Panc1 (cell line): ENCODE results near the gene PTPMT1. TPM values are rescaled to one million over a fixed set of nuclear protein-coding genes. Genes with fewer than 3 reads are reported as not detected.
A peak's percentile ranks its signal among the peaks of the same experiment; 100 is the strongest.

Experiments
- ATAC-seq: fragments of 200-7000 bp; cut with Tn5 transposase; 2 replicates; pipeline ENCODE4 v1.9.1; 2020; ENCODE audit warnings: mild to moderate bottlenecking, moderate library complexity
- BruUV-seq: library from RNA; stranded (reverse); fragments of 400-500 nt; replicated peaks from 2 replicates; lab custom pipeline; 2021; lab: Mats Ljungman, UMichigan
- CTCF ChIA-PET: fragments of 300-600 bp; sonication (Branson Sonifier 250); formaldehyde crosslinking; loops from one replicate; lab custom pipeline; 2022; ENCODE audit warnings: antibody characterized with exemption; lab: Charles Lee
- POLR2A ChIA-PET: fragments of 300-600 bp; sonication (Branson Sonifier 250); formaldehyde crosslinking; loops from one replicate; lab custom pipeline; 2022; ENCODE audit warnings: antibody characterized with exemption; lab: Charles Lee
- DNase-seq: peaks from one replicate; pipeline ENCODE4 v3.0.0-alpha.2; 2010; ENCODE audit warnings: low read depth, low spot score
- H3K27ac ChIP-seq: 2 replicates; pipeline ENCODE4 v1.5.1; 2011; ENCODE audit warnings: mild to moderate bottlenecking, low read length, inconsistent platforms
- H3K27me3 ChIP-seq: fragments of 200-500 bp; sonication (Bioruptor generic); 2 replicates; pipeline ENCODE4 v1.6.0; 2014; ENCODE audit warnings: low read length, inconsistent platforms; ENCODE audit not compliant: control insufficient read depth, insufficient read depth
- H3K36me3 ChIP-seq: fragments of 200-500 bp; sonication (Bioruptor generic); 2 replicates; pipeline ENCODE4 v1.5.1; 2014; ENCODE audit warnings: inconsistent platforms, mild to moderate bottlenecking, low read length, moderate library complexity; ENCODE audit not compliant: control insufficient read depth, insufficient read depth
- H3K4me1 ChIP-seq: 2 replicates; pipeline ENCODE4 v1.5.1; 2011; ENCODE audit warnings: inconsistent platforms, mild to moderate bottlenecking, low read length, moderate library complexity; ENCODE audit not compliant: control insufficient read depth, insufficient read depth
- H3K4me3 ChIP-seq, 2 experiments: 2 replicates each; pipeline ENCODE4 v1.5.1; 2011 to 2012; ENCODE audit warnings: low read depth in 2 of 2, low read length in 2 of 2, mild to moderate bottlenecking in 2 of 2, inconsistent platforms in 1 of 2, moderate library complexity in 1 of 2
- H3K9me3 ChIP-seq: fragments of 200-500 bp; sonication (Bioruptor generic); 2 replicates; pipeline ENCODE4 v1.5.1; 2014; ENCODE audit warnings: low read depth, mild to moderate bottlenecking, inconsistent platforms, low read length, moderate library complexity; ENCODE audit not compliant: control insufficient read depth, insufficient read depth
- POLR2AphosphoS5 ChIP-seq: IDR thresholded peaks from 2 replicates; pipeline ENCODE4 v1.6.1; 2012; ENCODE audit warnings: mild to moderate bottlenecking, low read depth, low read length, moderate library complexity
- REST ChIP-seq, 2 experiments: IDR thresholded peaks; 2 replicates each; pipeline ENCODE4 v1.6.1; 2011 to 2012; ENCODE audit warnings: low read depth in 2 of 2, control low read depth in 1 of 2, low read length in 1 of 2, mild to moderate bottlenecking in 1 of 2, moderate library complexity in 1 of 2; ENCODE audit not compliant: insufficient read depth in 1 of 2
- SIN3A ChIP-seq: IDR thresholded peaks from 2 replicates; pipeline ENCODE4 v1.6.1; 2012; ENCODE audit warnings: low read depth, mild to moderate bottlenecking, low read length, moderate library complexity, borderline replicate concordance; ENCODE audit not compliant: insufficient read depth
- TCF7L2 ChIP-seq: IDR thresholded peaks from 2 replicates; pipeline ENCODE4 v1.6.1; 2011; ENCODE audit warnings: mild to moderate bottlenecking, low read depth, low read length, inconsistent platforms
- in situ Hi-C: cut with HindIII; loops from 2 replicates; pipeline ENCODE4 v1.10.0; 2016; ENCODE audit warnings: low sequenced_read_pairs, low pct_unique_long_range_greater_than_20kb
- intact Hi-C: fragments of 100-400 bp; cut with micrococcal nuclease; formaldehyde crosslinking; loops from one replicate; pipeline ENCODE4 v1.10.0; 2022; ENCODE audit not compliant: unreplicated experiment
- total RNA-seq: library from RNA; stranded (reverse); gene quantifications from one replicate; pipeline ENCODE4 v1.2.1, GENCODE V29; 2021; ENCODE audit not compliant: unreplicated experiment
- TF ChIP-seq, protein P1 (sequence below): fragments of 450-650 bp; IDR thresholded peaks from 2 replicates; pipeline ENCODE4 v1.5.1; 2017; ENCODE audit warnings: mild to moderate bottlenecking

PTPMT1 gene
- total RNA-seq, 1 experiment from 2014 or later: 81.0 TPM

GRCh38 chr11:47583844-47584243 lies 18.4 kb downstream of the PTPMT1 start:
- intact Hi-C loops (no loop called here), in situ Hi-C loops (no loop called here)
- Histone ChIP-seq H3K36me3 (peaks cover 9% of the 10 kb centered on the region), H3K4me1 (peaks cover 6% of the 10 kb centered on the region), H3K27ac (no peak overlapping the region), H3K4me3 (no peak overlapping the region), H3K27me3 (no peaks in the 10 kb centered on the region), H3K9me3 (no peaks in the 10 kb centered on the region)
- ATAC-seq (no peak), DNase-seq (no peak)
- TF ChIP-seq POLR2AphosphoS5 (no peak), TCF7L2 (no peak), REST (IDR thresholded peaks at IDR 0.05; ENCODE audit: insufficient read depth in 1 of 2, low read depth in 2 of 2, low read length in 1 of 2) (no peak), SIN3A (no peak)
- TF ChIP-seq, protein P1, sequence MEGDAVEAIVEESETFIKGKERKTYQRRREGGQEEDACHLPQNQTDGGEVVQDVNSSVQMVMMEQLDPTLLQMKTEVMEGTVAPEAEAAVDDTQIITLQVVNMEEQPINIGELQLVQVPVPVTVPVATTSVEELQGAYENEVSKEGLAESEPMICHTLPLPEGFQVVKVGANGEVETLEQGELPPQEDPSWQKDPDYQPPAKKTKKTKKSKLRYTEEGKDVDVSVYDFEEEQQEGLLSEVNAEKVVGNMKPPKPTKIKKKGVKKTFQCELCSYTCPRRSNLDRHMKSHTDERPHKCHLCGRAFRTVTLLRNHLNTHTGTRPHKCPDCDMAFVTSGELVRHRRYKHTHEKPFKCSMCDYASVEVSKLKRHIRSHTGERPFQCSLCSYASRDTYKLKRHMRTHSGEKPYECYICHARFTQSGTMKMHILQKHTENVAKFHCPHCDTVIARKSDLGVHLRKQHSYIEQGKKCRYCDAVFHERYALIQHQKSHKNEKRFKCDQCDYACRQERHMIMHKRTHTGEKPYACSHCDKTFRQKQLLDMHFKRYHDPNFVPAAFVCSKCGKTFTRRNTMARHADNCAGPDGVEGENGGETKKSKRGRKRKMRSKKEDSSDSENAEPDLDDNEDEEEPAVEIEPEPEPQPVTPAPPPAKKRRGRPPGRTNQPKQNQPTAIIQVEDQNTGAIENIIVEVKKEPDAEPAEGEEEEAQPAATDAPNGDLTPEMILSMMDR: no peak
- POLR2A ChIA-PET: interaction anchor here (0.7 kb wide), 1 partner anchor 23 kb away, joined by 3 read pairs; no protein-coding TSS in a partner anchor
- no TSS peak for BruUV-seq
- CTCF ChIA-PET: no interaction called here

- Histone ChIP-seq H3K27me3 (no peaks in the 10 kb centered on the region), H3K36me3 (peaks cover 9% of the 10 kb centered on the region), H3K27ac (no peak within 1 kb of the TSS), H3K4me1 (no peaks in the 10 kb centered on the region), H3K4me3 (no peak within 1 kb of the TSS), H3K9me3 (no peaks in the 10 kb centered on the region)
- ChIA-PET POLR2A (no interaction called here), CTCF (no interaction called here)
- in situ Hi-C loops (no loop called here), intact Hi-C loops (no loop called here)
- BruUV-seq: no TSS peak
- TF ChIP-seq SIN3A (no peak), TCF7L2 (no peak), REST (IDR thresholded peaks at IDR 0.05; ENCODE audit: insufficient read depth in 1 of 2, low read depth in 2 of 2, low read length in 1 of 2) (no peak), POLR2AphosphoS5 (no peak)
- TF ChIP-seq, protein P1: no peak
- ATAC-seq (peak; percentile 24; the same call in 1 of the 2 replicates), DNase-seq (no peak)
Observed at GRCh38 chr11:47586098-47586855, 20.9 kb downstream of the PTPMT1 start, which contains the start of gene FAM180B. Gene FAM180B (plus strand): TSS chr11:47586678. CDS start chr11:47586769, 91 bp downstream.
